ENCODE results near the gene MACF1.
A peak's percentile ranks its signal among the peaks of the same experiment; 100 is the strongest.
"Not testable (repeated sequence)": the region's sequence is repeated elsewhere in the genome, so short reads cannot be mapped to it uniquely, and the experiment has no call there.

Gene MACF1

DNA sequence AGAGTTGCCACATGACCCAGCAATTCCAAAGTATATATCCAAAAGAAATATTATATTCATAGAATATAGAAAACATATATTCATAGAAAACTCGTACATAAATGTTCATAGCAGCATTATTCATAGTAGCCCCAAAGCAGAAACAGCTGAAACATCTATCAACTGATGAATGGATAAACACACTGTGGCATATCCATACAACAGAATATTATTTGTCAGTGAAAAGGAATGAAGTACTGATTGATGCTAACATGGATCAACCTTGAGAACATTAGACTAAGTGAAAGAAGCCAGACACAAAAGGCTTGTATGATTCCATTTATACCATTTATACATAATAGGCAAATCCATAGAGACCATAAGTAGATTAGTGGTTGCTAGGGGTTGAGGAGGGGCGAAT, 21.7 kb upstream of the MACF1 start:
- no peak for DNase-seq

DNA sequence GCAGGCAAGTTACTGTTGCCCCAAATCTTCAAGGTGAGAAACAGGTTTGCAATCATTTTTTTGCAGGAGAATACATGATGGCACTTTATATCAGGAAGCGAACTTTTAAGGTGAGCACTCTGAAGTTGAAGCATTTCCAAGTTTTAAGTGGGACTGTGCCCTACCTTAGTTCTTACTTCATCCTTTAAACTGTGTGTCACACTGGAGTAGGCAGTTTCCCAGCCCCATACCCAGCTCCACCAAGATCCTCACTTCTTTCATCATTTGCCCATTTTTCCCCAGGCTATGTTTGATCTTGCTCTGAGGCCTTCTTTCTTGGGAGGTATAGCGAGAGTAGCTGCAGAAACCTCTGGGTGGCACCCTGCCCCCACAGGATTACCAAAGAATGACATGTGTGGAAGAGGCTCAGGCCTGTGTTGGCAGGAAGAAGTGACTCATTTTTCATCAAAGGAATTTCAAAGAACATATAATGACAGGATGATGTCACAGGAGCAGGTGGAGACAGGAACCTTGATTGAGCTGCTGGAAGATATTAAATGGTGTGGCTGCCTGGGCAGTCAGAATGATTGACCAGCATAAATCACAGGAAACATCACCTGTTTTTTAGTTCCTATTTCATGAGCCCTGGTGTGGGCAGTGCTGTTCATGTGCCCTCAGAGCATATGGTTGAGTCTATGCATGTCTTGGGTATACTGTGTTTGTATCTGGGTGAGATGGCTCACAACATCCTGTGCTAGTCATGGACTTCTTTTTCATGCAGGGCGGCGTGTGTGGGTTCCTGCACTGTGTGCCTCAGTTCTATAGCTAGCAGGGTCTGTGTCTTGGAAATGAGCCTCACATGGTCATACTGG, 20.8 kb upstream of the MACF1 start:
- DNase-seq: peak; percentile 64 to 89

DNA sequence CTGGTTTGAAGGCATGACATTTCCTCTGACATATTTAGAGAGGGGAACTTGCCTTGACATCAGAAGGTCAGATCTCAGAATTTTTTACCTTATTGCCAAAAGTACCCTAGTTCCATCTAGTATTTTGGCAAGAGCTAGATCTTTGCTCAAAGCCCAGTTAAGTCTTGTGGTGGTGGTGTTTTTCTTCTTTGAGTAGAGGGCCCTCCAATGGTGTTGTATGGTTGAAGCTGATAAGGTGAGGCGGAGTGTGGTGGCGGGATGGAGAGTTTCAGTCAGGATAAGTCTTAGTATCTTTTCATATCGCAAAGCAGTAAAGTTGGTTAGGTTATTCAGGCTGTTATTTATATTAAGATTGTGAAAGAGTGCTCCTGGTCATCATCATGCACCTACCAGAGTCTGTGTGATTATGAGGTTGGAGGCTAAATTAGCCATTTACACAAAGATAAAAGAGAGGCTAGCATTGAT, 20.1 kb upstream of the MACF1 start:
- no peak for DNase-seq

DNA sequence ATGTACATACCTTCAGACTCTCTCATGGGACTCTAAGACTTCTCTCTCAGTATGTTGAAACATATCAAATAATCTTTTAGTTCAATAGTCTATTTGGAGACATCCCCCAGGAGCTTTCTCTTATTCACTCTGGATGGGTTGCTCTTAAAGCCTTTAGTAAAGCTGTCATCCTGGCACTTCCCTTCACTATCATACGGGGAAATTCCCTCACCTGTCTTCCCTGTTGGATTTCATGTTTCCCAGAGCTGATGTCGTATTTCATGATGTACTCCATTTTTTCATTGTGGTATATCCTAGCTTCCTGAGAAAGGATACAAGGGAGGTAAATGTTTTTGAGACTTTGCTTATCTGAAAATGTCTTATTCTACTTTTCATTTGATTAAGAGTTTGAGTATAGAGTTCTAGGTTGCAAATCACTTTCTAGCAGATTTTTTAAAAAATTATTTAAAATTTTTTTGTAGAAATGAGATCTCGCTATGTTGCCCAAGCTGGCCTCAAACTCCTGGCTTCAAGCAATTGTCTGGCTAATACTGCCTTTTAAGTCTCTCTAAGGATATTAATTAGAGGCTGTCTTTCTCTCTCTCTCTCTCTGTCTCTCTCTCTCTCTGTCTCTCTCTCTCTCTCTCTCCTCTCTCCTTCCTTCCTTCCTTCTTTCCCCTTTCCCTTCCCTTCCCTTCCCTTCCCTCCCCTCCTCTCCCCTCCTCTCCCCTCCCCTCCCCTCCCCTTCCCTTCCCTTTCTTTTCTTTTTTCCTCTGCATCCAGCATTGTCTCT, 17.0 kb upstream of the MACF1 start:
- DNase-seq: no peak

DNA sequence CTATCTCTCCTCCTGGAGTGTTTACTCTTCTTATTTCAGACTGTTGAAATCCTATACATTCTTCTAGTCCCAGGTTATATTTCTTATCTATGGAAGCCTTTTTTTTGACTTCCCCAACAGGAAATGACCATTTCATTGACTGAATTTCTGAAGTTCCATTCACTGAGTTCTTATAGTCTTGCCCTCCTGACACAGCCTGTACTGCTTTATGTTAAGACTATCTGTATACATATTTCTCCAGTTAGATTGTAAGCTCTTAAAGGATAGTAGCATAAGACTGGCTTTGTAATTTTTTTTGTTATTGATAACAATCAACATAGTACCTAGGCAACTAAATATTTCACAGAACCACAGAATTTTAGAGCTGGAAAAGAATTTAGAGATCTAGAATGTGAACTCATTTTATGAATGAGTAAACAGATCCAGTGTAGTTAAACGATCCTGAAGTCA, 14.9 kb upstream of the MACF1 start:
- DNase-seq: no peak

DNA sequence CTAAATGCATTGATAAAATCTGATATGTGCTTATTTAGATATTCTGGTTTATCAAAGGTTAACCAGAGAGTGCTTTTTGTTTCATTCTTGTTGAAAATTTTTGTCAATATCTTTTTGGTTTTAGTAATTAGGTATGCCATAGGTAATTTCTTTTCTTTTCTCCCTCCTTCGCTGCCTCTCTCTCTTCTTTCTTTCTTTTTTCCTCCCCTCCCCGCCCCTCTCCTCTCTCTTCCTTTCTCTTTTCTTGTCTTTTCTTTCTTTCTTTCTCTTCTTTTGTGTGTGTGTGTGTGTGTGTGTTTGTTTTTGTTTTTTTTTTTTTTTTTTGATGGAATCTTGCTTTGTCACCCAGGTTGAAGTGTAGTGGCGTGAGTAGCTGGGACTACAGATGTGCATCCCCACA, 14.4 kb upstream of the MACF1 start:
- DNase-seq: no peak

DNA sequence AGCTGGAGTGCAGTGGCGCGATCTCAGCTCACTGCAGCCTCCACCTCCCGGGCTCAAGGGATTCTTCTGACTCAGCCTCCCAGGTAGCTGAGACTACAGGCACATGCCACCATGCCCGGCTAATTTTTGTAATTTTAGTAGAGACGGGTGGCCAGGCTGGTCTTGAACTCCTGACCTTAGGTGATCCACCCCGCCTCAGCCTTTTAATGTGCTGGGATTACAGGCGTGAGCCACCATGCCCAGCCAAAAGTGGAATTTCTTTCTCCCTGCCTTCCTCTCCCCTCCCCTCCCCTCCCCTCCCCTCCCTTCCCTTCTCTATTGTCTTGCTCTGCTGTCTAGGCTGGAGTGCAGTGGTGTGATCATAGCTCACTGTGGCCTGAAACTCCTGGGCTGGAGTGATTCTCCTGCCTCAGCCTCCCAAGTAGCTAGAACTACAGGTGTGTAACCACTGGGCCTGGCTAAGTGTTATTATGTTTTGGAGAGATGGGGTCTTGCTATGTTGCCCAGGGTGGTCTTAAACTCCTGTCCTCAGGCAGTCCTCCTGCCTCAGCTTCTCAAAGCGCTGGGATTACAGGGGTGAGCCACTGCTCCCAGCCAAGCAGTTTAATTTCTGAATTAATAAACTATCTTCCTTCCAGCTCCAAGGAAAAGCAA, 10.0 kb upstream of the MACF1 start:
- no peak for DNase-seq

DNA sequence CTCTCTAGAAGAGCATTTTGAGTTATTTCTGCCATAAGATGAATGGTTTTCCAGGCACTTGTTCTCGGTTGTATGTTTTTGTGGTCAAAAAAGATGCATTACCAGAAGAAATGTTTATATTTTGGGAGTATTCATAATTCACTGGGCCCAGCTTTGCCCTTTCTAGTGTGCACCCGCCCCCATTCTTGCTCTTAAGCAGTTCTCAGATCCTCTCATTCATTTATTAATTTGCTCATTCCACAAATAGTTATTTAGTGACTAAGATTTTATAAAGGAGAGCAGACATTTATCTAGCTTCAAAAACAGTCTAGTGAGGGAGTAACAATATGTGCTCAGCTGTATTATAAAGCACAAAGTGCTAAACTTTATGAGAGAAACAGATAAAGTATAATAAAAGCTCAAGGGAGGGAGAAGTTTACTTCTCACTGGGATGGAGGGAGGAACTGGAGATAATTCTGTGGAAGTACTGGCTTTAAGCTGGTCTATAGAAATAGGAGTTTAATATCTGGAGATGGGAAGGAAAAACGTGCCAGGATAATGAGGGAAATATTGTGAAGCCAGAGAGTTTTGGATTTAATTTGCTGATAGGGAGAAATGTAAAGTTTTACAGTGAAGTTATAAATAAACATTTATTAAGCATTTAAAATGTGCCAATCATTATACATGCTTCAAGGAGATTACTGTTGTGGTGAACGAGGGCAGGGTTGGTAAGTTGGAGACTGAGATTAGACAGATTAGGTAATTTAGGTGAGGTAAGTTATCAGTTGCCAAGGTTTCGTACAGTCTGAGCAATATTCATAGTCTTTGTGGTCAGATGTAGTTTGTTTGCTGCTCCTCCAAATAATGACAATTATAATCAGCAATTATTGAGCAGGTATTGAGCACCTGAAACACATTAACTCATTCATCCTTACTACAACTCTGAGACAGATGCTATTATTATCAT, 9.1 kb upstream of the MACF1 start:
- no peak for DNase-seq

DNA sequence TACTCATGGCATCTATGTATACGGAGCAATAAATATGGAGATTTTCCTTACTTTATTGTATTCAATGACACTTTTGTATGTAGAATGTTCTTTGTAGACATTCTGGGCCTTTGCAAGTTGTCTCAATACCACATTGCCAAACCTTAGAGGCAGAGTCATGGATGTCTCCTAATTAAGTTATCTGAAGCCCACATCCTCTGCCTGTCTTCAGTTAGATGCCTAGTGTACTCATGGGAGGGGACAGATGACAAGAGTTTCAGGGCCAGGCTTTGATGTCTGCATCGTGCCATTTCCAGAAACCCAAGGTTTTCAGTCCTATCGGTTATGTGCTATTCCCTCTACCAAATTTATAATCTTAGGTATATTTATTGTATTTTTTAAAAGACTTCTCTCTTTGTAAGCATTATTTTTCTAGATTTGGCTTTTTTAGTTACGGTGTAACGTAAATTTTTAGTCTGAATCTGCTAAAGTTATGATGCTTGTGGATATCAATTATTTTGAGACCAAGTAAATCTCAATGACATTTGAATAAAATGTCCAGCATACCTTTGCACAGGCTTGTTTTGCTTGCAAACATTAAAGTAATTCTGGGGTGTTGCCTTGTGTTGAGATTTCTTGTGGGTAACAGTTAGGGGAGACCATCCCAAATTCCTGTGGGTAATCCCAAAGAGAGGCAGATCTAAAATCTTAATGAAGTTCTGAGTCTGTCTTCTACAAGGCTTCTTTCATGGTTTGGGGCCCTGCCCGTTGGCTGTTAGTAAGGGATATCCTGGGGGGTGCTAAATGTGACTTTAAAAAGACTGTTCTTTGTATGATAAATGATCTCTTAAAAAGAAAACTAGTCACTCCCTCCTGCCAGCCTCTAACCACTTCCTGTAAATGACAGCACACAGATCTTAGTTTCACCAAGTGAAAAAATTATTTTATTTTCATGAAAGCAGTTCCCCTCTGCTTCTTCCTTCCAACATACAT, 8.0 kb upstream of the MACF1 start:
- DNase-seq: peak in 1 of 2 experiments; percentile 69

DNA sequence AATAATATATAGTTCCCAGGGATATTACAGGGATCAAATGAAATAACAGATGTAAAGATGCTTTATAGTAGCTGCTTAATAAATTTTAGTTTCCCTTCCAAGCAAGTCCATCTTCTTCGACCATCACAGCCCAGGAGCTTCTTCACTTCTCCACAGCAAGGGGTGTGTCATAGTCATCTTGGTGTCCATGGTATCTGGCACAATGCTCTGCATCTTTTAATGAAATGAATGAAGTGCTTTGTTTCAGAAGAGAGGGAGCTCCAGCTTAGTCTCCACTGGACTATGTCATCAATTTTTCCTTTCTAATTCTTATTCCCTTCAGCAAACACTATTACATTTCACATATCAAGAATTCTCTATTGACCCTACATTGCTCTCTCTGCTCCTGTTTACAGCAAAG, 4.9 kb upstream of the MACF1 start:
- DNase-seq: no peak

DNA sequence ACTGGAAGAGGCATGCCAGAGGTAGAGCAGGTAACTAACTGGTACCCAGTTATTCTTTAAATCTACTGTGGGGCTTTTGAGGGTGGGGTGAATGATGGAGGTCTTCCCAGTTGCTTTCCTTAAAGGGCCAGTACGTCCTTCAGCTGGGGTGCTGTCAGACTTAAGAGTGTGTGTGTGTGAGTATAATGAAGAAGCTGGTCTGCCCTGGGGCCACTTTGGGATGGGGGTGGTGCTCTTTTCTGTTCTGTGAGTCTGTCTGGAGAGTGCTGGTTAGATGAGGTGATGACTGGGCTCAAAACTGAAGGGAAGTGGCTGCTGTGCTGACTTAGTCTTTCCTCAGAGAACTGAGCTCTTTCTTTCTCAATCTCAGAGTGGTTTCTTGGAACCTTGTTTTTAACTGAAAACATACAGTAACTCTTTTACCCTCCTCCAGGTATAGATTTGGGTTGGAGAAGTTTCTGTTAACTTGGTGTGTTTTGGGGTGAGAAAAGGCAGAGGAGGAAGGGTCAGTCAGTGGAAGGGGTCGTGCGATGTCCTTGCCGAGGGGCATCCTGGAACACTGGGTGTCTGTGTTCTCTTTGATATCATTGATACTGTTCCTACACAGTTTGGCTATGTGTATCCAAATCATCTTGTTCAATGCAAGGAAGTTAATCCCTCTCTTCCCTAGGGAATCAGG, 746 bp downstream of the MACF1 start:
- peak; percentile 55 to 79 for DNase-seq

DNA sequence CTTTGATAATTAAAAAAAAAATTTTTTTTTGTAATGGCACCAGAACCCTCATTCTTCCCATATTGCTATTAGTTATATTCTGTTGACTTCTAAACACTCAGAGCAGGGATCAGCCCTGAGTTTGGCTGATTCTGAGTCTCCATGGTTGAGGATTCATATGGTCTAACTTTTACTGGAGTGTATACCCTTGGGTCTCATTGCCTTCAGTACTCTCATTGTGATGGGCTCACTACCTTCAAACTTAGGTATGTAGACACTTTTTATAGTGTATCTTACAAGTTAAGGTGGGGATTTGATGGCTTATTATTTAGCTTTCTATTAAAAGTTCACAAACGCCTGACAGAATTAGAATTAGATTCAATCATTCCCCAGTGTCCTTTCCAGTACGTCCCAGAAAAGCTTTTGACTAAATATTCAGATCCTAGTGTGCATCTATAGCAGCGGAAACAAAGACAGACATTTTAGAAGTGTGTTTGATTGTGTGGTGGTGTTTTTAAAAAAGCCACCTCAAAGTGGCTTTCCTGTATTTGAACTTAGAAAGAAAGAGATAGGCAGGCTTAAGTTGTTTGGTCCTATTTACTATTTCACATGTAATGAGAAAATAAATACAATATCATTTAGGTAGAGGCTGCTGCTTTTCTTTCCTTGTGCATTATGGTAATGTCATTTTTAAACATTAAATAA, 1.4 kb downstream of the MACF1 start:
- DNase-seq: no peak

DNA sequence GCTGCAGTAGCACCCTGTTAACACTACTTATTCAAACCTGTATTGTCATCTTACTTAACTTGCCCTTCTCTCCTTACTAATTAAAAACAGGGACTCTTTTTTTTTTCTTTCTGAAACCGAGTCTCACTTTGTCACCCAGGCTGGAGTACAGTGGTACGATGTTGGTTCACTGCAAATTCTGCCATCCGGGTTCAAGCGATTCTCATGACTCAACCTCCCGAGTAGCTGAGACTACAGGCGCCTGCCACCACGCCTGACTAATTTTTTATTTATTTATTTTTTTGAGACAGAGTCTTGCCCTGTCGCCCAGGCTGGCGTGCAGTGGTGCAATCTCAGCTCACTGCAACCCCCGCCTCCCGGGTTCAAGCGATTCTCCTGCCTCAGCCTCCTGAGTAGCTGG, 3.9 kb downstream of the MACF1 start:
- DNase-seq: not testable (repeated sequence)

DNA sequence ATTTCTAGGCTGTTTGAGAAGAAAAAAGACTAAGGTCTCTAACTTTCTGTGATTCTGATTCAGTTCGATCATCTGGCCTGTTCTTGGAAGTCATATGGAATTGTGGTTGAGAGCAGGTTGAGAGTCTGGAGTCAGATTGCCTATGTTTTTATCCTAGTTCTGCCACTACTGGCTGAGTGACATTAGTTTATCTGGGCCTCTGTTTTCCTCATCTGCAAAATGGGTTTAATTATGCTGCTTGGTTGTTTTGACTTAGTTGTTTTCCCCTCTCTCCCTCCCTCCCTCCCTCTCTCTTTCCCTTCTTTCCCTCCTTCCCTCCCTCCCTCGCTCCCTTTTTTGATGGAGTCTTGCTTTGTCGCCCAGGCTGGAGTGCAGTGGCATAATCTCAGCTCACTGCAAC, 6.2 kb downstream of the MACF1 start:
- no peak for DNase-seq

DNA sequence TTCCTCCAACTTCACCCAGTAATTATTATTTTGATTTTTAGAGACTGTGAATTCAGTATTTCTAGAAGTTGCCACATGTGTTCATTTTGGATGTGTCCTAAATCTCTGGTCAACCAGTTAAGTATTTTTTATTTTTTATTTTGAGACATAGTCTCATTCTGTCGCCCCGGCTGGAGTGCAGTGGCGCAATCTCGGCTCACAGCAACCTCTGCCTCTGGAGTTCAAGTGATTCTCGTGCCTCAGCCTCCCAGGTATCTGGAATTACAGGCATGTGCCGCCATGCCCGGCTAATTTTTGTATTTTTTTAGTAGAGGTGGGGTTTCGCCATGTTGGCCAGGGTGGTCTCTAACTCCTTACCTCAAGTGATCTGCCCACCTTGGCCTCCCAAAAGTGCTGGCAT, 8.0 kb downstream of the MACF1 start:
- DNase-seq: no peak

DNA sequence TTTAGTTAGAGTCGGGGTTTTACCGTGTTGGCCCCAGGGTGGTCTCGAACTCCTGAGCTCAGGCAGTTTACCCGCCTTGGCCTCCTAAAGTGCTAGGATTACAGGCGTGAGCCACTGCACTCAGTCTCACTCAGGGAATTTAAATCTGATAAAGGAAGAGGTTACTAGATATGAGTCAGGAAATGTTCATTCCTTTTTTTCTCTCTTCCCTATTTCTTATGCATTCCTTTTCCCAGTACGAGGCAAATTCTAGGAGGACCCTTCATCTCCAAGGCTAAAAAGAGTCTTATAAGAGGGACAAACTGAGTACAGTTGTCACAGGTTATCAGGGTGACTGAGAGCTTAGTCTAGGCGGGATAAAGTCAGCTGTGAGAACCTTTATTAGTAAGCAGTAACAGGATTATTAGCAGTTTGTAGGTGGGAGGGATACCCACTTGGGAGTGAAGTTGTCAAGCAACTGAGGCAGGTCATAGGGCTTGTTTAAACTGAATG, 9.1 kb downstream of the MACF1 start:
- no peak for DNase-seq

DNA sequence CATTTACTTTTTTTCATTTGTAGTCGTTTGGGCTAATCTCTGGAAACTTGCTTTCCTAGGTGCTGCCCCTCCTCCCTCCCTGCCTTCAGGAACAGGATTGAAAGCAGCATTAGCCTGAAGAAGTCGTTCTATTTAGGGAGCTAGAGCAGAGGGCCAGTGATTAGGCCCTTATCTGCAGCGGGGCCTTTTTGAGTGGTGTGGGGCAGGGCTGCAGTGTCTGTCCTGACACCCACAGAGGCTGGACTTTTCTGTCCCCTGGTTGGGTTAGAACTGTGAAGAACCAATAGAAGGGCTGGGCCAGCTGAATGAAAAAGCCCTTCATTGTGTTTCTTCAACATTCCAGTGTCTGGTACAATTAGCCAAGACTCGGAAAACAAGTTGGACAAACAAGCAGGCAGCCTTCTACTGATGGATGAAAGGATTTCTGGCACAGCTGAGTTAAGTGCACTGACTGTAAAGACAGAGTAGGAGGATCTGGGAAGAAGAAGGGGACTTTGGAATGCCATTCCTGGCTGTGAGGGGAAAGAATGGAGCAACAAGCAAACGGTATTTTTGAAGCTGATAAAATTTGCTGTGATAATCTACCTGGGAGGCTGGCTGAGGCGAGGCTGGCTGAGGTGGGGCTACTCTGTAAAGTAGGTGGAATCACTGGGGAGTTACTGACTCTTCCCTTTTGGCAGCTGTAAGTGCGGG, 9.7 kb downstream of the MACF1 start:
- no peak for DNase-seq

DNA sequence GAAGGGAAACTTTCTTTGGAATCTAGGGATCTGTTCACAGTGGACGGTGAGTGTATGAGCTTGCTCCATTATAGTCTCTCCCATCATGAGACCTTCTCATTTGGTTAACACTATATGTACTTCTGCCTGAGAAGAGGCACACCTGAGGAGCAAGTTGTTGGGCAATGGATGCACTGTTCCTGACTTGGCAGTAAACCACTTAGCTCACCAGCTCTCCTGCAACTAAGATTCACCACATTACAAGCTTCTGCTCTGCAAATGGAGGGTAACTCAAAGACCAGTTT, 10.2 kb downstream of the MACF1 start:
- DNase-seq: no peak
